ENCODE measurements around the gene CASP8.

GRCh38 chr2:201271917-201272316 lies 11.6 kb downstream of the CASP8 start:
- no peak for TF ChIP-seq POLR2A (IDR thresholded peaks at IDR 0.05)
- TF ChIP-seq, protein P1, sequence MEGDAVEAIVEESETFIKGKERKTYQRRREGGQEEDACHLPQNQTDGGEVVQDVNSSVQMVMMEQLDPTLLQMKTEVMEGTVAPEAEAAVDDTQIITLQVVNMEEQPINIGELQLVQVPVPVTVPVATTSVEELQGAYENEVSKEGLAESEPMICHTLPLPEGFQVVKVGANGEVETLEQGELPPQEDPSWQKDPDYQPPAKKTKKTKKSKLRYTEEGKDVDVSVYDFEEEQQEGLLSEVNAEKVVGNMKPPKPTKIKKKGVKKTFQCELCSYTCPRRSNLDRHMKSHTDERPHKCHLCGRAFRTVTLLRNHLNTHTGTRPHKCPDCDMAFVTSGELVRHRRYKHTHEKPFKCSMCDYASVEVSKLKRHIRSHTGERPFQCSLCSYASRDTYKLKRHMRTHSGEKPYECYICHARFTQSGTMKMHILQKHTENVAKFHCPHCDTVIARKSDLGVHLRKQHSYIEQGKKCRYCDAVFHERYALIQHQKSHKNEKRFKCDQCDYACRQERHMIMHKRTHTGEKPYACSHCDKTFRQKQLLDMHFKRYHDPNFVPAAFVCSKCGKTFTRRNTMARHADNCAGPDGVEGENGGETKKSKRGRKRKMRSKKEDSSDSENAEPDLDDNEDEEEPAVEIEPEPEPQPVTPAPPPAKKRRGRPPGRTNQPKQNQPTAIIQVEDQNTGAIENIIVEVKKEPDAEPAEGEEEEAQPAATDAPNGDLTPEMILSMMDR (IDR thresholded peaks at IDR 0.05): no peak

Data from Peyer's patch (tissue), 4 donors.